Mesothelial cell of epicardium (in vitro differentiated cells): Measurements from ENCODE around the gene MLLT3. TPM values are rescaled to one million over a fixed set of nuclear protein-coding genes. Genes with fewer than 3 reads are reported as not detected.
"Not testable (repeated sequence)": the region's sequence is repeated elsewhere in the genome, so short reads cannot be mapped to it uniquely, and the experiment has no call there.

ENCODE experiments used
- DNase-seq, 2 experiments: peaks; one replicate each; pipeline ENCODE4 v3.0.0; 2021; ENCODE audit warnings: low spot score in 2 of 2; ENCODE audit not compliant: unreplicated experiment in 2 of 2
- H3K27ac Mint-ChIP-seq: 2 replicates; pipeline ENCODE4 v1.8.0; 2021; ENCODE audit warnings: mixed read lengths
- H3K27me3 Mint-ChIP-seq: 2 replicates; pipeline ENCODE4 v1.8.0; 2021; ENCODE audit warnings: low read depth, mixed read lengths
- H3K36me3 Mint-ChIP-seq: 2 replicates; pipeline ENCODE4 v1.8.0; 2021; ENCODE audit warnings: mixed read lengths
- H3K4me1 Mint-ChIP-seq: 2 replicates; pipeline ENCODE4 v1.8.0; 2021; ENCODE audit warnings: mixed read lengths
- H3K4me3 Mint-ChIP-seq: 2 replicates; pipeline ENCODE4 v1.8.0; 2021; ENCODE audit warnings: mild to moderate bottlenecking, moderate library complexity, mixed read lengths
- H3K9me3 Mint-ChIP-seq: 2 replicates; pipeline ENCODE4 v1.8.0; 2021; ENCODE audit warnings: mixed read lengths
- CTCF ChIP-seq: fragments of 200-600 bp; sonication (generic); IDR thresholded peaks from one replicate; pipeline ENCODE4 v1.5.0; 2021; ENCODE audit warnings: antibody characterized with exemption; ENCODE audit not compliant: unreplicated experiment
- total RNA-seq: library from RNA; stranded (reverse); gene quantifications from 3 replicates; pipeline ENCODE4 v1.2.1, GENCODE V29; 2021

Gene MLLT3
- total RNA-seq, 1 donor from 2014 or later = 45.8 TPM

- no peak for TF ChIP-seq CTCF
- no peaks in the 10 kb centered on the region for H3K27me3 Mint-ChIP-seq
- no peaks in the 10 kb centered on the region for H3K36me3 Mint-ChIP-seq
- H3K4me1 Mint-ChIP-seq = peaks cover 5% of the 10 kb centered on the region
- H3K9me3 Mint-ChIP-seq = no peaks in the 10 kb centered on the region
- no peak overlapping the region for H3K27ac Mint-ChIP-seq
- H3K4me3 Mint-ChIP-seq = no peak overlapping the region
- no peak for DNase-seq
Measured at GRCh38 chr9:20662156-20662555, 39.9 kb upstream of the MLLT3 start.

- peaks cover 10% of the 10 kb centered on the region for H3K9me3 Mint-ChIP-seq
- H3K36me3 Mint-ChIP-seq = peaks cover 10% of the 10 kb centered on the region
- TF ChIP-seq CTCF = no peak
- peaks cover 5% of the 10 kb centered on the region for H3K4me1 Mint-ChIP-seq
- H3K27me3 Mint-ChIP-seq = no peaks in the 10 kb centered on the region
- no peak overlapping the region for H3K27ac Mint-ChIP-seq
- no peak for DNase-seq
- no peak overlapping the region for H3K4me3 Mint-ChIP-seq
Measured at GRCh38 chr9:20659474-20659967, 37.2 kb upstream of the MLLT3 start.

- no peak for TF ChIP-seq CTCF
- Mint-ChIP-seq H3K36me3 (peaks cover 16% of the 10 kb centered on the region), H3K27me3 (no peaks in the 10 kb centered on the region), H3K27ac (peak overlapping the region; percentile 86), H3K4me1 (peaks cover 5% of the 10 kb centered on the region), H3K9me3 (peaks cover 16% of the 10 kb centered on the region), H3K4me3 (no peak overlapping the region)
- no peak for DNase-seq
Measured at GRCh38 chr9:20658677-20659473, 36.6 kb upstream of the MLLT3 start.

DNA sequence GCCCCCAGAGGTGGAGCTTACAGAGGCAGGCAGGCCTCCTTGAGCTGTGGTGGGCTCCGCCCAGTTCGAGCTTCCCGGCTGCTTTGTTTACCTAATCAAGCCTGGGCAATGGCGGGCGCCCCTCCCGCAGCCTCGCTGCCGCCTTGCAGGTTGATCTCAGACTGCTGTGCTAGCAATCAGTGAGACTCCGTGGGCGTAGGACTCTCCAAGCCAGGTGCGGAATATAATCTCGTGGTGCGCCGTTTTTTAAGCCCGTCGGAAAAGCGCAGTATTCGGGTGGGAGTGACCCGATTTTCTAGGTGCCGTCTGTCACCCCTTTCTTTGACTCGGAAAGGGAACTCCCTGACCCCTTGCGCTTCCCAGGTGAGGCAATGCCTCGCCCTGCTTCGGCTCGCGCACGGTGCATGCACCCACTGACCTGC lies 36.0 kb upstream of the MLLT3 start:
- Mint-ChIP-seq H3K9me3 (peaks cover 16% of the 10 kb centered on the region), H3K36me3 (peaks cover 16% of the 10 kb centered on the region), H3K27ac (peak overlapping the region; percentile 86)
- peak in 1 of 2 experiments; percentile 56 for DNase-seq
- not testable (repeated sequence) for H3K4me1 Mint-ChIP-seq, H3K27me3 Mint-ChIP-seq, H3K4me3 Mint-ChIP-seq

DNA sequence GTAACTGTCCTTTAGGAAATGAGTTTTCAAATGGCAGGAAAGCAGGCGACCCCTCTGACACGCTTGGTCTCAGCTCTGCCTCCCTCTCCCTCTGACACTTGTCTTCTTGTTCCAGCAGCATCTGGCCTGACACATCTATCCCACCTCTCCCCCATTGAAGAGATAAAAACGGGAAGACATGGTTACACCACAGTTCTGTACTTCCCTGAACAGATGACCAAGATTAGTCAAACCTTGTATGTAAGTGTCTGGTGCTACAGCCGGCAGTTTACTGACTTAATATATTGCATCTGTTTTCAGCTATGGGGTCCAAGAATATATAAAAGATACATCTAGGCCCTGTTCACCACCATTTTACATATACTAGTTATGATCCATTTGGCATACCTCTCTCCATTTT lies 29.6 kb upstream of the MLLT3 start:
- H3K36me3 Mint-ChIP-seq = peaks cover 16% of the 10 kb centered on the region
- H3K27me3 Mint-ChIP-seq = no peaks in the 10 kb centered on the region
- DNase-seq = no peak
- H3K4me1 Mint-ChIP-seq = no peaks in the 10 kb centered on the region
- no peak for TF ChIP-seq CTCF
- no peak overlapping the region for H3K4me3 Mint-ChIP-seq
- H3K27ac Mint-ChIP-seq = no peak overlapping the region
- peaks cover 16% of the 10 kb centered on the region for H3K9me3 Mint-ChIP-seq

GRCh38 chr9:20650750-20651299 lies 28.5 kb upstream of the MLLT3 start:
- Mint-ChIP-seq H3K4me3 (no peak overlapping the region), H3K36me3 (peaks cover 16% of the 10 kb centered on the region)

More at GRCh38 chr9:20650750-20651299, 28.5 kb upstream of the MLLT3 start:
- Mint-ChIP-seq H3K4me1 (no peaks in the 10 kb centered on the region), H3K9me3 (peaks cover 16% of the 10 kb centered on the region), H3K27me3 (no peaks in the 10 kb centered on the region), H3K27ac (no peak overlapping the region)
- no peak for DNase-seq
- no peak for TF ChIP-seq CTCF
